ENCODE data around the gene ZNF835. TPM values are rescaled to one million over a fixed set of nuclear protein-coding genes. Genes with fewer than 3 reads are reported as not detected.
A peak's percentile ranks its signal among the peaks of the same experiment; 100 is the strongest.
"Not testable (repeated sequence)": the region's sequence is repeated elsewhere in the genome, so short reads cannot be mapped to it uniquely, and the experiment has no call there.

The ZNF835 gene
- 1 to 10 TPM; 3.5 to 4.7 (median 4.4) TPM for polyA plus RNA-seq (ENCODE audit: insufficient read length in 3 of 3)
- long read RNA-seq, donor 1, partial matches to known transcripts, result 0 of 2 reads
- long read RNA-seq, donor 1, other reads (novel, unspliced or antisense), result 0 of 2 reads
- long read RNA-seq, donor 2, partial matches to known transcripts, result 0 of 2 reads
- long read RNA-seq, donor 2, other reads (novel, unspliced or antisense), result 0 of 2 reads
- long read RNA-seq, donor 3, partial matches to known transcripts, result 0 of 2 reads
- long read RNA-seq, donor 3, other reads (novel, unspliced or antisense), result 0 of 2 reads
- long read RNA-seq, donor 4, partial matches to known transcripts, result 0 of 2 reads
- long read RNA-seq, donor 4, other reads (novel, unspliced or antisense), result 0 of 2 reads
- long read RNA-seq, donor 5, transcript ZNF835-201 (2 exons, 3,450 nt), result major isoform, 7 of 7 reads
- long read RNA-seq, donor 5, partial matches to known transcripts, result 0 of 7 reads
- long read RNA-seq, donor 5, other reads (novel, unspliced or antisense), result 0 of 7 reads
- long read RNA-seq, donor 6, partial matches to known transcripts, result 0 of 2 reads
- long read RNA-seq, donor 6, other reads (novel, unspliced or antisense), result 0 of 2 reads
- long read RNA-seq, donor 7, partial matches to known transcripts, result 0 of 1 reads
- long read RNA-seq, donor 7, other reads (novel, unspliced or antisense), result 0 of 1 reads
- long read RNA-seq, donor 8, partial matches to known transcripts, result 0 of 3 reads
- long read RNA-seq, donor 8, other reads (novel, unspliced or antisense), result 0 of 3 reads
- long read RNA-seq, donor 9, partial matches to known transcripts, result 0 of 2 reads
- long read RNA-seq, donor 9, other reads (novel, unspliced or antisense), result 0 of 2 reads
- long read RNA-seq, donor 10, partial matches to known transcripts, result 0 of 4 reads
- long read RNA-seq, donor 10, other reads (novel, unspliced or antisense), result 0 of 4 reads
- long read RNA-seq, donor 11, result 0 reads
- long read RNA-seq, donor 12, result 0 reads
- long read RNA-seq, donor 13, partial matches to known transcripts, result 0 of 4 reads
- long read RNA-seq, donor 13, other reads (novel, unspliced or antisense), result 0 of 4 reads
- long read RNA-seq, donor 14, result 0 reads
- long read RNA-seq, donor 15, partial matches to known transcripts, result 0 of 1 reads
- long read RNA-seq, donor 15, other reads (novel, unspliced or antisense), result 0 of 1 reads
- long read RNA-seq, donor 16, partial matches to known transcripts, result 0 of 2 reads
- long read RNA-seq, donor 16, other reads (novel, unspliced or antisense), result 0 of 2 reads

- peak; percentile 64 to 87 (median 79) for DNase-seq (ENCODE audit: extremely low read depth in 1 of 11, low read depth in 9 of 11, low spot score in 4 of 11)
Measured at GRCh38 chr19:56671613-56671994, at the start of gene ZNF835. Gene ZNF835, minus strand, starts transcription at chr19:56671757. Its CDS starts 6,559 bp downstream, at chr19:56665198.

DNA sequence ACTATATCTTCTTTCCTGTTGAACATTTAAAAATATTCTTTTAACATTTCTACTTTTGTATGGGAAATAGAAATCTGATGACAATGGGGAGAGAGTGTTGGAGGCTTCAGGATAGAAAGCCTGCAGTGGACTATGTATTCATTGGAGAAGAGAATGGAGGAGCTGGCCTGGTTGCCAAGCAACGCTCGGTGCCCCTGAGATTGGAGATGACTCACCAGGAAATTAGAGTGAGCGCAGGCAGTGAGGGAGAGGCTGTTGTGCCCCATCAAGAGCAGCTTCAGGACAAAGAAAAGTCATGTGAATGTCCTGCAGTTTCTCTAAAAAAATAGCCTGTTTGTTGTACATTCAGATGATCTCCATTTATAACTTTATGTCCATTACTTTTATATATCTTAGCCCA lies 48.7 kb upstream of the ZNF835 start:
- no peak for DNase-seq (ENCODE audit: extremely low read depth in 1 of 11, low read depth in 9 of 11, low spot score in 4 of 11)

DNA sequence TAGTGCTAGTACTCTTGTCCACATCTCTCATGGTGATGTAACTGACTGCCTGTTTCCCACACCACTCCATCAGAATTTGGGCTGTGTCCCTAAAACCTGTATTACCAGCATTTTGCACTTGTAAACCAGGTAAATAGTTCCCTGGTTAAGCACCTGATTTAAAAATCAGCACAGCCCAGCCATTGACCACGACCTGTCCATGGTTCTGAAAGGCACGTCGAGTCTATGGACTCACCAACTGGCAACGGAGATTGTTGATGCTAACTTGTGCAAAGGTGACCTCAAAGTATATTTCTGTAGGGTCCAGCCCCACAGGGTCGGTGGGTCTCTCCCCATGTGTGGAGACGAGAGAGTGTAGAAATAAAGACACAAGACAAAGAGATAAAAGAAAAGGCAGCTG lies 46.7 kb upstream of the ZNF835 start:
- peak in 1 of 11 donors; percentile 14 for DNase-seq (ENCODE audit: extremely low read depth in 1 of 11, low read depth in 9 of 11, low spot score in 4 of 11)

DNA sequence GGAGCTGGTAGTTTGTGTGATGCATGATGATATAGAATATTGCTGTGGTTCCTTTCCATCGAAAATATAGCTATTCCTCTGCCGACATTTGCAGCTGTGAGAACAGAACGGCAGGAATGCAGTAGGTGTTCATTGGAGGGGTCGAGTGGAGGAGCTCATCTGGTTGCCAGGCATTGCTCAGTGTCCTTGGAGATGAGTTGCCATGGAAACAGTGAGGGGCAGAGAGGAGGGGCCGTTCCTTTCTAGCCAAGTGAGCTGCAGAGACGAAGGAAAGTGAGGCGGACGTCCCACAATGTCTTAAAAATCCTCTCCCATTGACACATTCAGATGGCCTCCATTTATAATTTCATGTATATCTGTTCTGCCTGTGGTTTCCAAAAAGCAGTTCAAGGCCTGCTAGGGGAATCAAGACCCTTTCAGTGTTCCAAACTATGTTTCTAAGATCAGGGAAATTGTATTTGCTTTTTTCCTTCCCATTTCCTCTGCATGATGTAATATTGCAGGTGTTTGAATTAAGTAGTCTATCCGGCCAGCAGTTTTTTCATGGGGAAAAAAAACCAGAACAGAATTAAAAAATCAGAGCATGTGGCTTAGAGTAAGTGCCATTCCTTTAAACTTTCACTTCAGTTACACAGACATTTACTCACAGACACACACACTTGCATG lies 41.2 kb upstream of the ZNF835 start:
- DNase-seq (ENCODE audit: extremely low read depth in 1 of 11, low read depth in 9 of 11, low spot score in 4 of 11), result no peak

GRCh38 chr19:56710437-56710836 lies 38.9 kb upstream of the ZNF835 start:
- no peak for DNase-seq (ENCODE audit: extremely low read depth in 1 of 11, low read depth in 9 of 11, low spot score in 4 of 11)

DNA sequence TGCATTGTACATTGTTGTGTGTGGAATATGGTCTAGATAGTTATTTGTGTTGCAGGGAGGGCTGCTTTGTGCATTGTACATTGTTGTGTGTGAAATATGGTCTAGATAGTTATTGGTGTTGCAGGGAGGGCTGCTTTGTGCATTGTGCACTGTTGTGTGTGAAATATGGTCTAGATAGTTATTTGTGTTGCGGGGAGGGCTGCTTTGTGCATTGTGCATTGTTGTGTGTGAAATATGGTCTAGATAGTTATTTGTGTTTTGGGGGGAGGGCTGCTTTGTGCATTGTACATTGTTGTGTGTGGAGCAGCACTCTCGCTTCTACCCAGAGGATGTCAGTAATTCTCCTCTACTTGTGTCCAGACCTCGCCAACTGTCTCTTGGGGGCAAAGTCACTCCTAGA lies 36.3 kb upstream of the ZNF835 start:
- DNase-seq (ENCODE audit: extremely low read depth in 1 of 11, low read depth in 9 of 11, low spot score in 4 of 11), result no peak

- DNase-seq (ENCODE audit: extremely low read depth in 1 of 11, low read depth in 9 of 11, low spot score in 4 of 11), result no peak
Measured at GRCh38 chr19:56705939-56706338, 34.4 kb upstream of the ZNF835 start.

GRCh38 chr19:56701895-56702294 lies 30.3 kb upstream of the ZNF835 start:
- no peak for DNase-seq (ENCODE audit: extremely low read depth in 1 of 11, low read depth in 9 of 11, low spot score in 4 of 11)

- DNase-seq (ENCODE audit: extremely low read depth in 1 of 11, low read depth in 9 of 11, low spot score in 4 of 11), result no peak
Measured at GRCh38 chr19:56699552-56699951, 28.0 kb upstream of the ZNF835 start.

- no peak for DNase-seq (ENCODE audit: extremely low read depth in 1 of 11, low read depth in 9 of 11, low spot score in 4 of 11)
Measured at GRCh38 chr19:56692206-56692895, 20.8 kb upstream of the ZNF835 start.

GRCh38 chr19:56690670-56691069 lies 19.1 kb upstream of the ZNF835 start:
- no peak for DNase-seq (ENCODE audit: extremely low read depth in 1 of 11, low read depth in 9 of 11, low spot score in 4 of 11)

GRCh38 chr19:56689198-56689597 lies 17.6 kb upstream of the ZNF835 start:
- no peak for DNase-seq (ENCODE audit: extremely low read depth in 1 of 11, low read depth in 9 of 11, low spot score in 4 of 11)

DNA sequence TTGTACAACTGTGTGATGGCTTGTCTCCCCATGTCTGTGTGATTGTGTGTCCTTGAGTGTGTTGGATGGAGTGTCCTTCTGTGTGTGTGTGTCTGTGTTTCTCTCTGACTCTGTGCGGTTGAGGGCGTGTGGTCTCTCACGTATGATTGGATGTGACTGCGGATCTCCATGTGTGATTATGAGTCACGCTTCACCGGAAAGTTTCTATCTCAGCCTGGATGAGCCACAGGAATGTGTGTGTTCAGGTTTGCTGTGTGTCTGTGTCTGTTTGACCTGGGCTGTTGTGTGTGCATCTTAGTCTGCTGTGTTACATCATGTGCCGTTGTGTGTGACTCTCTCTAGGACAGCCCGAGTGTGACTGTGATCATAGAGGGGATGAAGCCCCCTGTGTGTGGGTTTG lies 15.5 kb upstream of the ZNF835 start:
- no peak for DNase-seq (ENCODE audit: extremely low read depth in 1 of 11, low read depth in 9 of 11, low spot score in 4 of 11)

DNA sequence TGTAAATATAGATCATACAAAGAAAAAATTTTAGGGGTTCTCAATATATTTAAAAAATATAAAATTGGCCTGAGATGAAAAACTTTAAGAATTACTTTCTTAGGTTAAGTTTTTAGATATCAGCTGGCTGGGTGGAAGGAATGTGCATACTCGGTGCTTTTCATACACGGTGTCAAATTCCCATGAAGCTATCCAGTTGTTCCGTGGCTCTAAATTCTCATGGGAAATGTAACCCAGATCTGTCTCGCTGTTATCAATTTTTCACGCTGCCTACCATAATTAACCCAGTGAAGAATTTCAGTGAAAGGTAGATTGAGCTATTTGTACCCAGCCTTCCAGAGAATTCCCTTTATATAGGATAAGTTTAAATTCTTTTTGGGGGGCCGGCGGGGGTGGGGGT lies 11.6 kb upstream of the ZNF835 start:
- DNase-seq (ENCODE audit: extremely low read depth in 1 of 11, low read depth in 9 of 11, low spot score in 4 of 11), result peak in 1 of 11 donors; percentile 22

DNA sequence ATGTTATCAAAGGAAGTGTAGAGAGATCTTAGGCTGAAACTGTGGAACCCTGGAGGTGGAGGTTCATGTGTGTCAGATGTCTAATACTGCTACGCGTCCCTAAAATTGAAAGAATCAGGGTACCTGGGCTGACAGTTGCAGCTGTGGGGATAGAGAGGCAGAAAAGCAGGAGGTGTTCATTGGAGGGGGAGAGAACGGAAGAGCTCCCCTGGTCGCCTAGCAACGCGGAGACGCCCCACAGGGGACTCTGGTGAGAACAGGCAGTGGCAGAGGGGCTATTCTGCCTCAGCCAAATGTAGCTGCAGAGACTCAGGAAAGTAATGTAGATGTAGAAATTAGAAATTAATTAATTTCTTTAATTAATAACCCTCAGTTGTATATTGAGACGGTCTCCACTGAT lies 10.1 kb upstream of the ZNF835 start:
- DNase-seq (ENCODE audit: extremely low read depth in 1 of 11, low read depth in 9 of 11, low spot score in 4 of 11), result no peak

DNA sequence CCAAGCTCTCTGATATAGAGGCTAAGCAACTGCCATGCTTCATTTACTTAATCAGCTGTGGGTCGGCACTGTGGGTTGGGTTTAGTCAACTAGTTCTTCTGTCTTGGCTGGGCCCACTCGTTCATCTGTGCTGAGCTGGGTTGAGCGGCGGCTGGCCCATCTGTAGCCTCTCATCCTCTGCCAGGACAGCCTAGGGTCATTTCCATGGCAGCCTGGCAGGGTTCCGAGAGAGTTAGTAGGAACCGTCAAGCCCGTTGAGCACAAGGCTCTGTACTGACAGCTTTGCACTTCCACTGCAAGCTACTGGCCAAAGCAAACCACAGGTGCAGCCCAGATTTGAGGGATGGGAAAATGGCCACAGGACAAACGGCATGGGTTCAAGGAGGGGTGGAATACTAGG lies 6.6 kb upstream of the ZNF835 start:
- no peak for DNase-seq (ENCODE audit: extremely low read depth in 1 of 11, low read depth in 9 of 11, low spot score in 4 of 11)

DNA sequence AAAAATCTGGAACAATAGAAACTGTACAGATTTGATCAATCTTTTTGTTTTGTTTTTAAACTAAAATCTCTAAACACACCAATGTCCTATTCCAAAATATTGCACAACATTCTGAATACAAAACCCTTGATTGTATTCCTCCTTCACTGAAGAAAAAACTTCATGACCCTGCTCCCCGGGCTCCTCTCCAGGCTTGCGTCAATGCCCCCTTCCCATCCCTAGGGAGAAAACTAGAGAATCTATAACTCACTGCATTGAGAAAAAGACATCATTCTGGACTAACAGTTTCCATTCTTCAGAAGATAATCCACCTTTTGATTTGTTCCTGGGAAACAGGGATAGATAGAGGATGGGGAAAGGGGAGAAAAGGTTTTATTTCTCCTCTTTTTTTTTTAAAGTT lies 1.1 kb upstream of the ZNF835 start:
- DNase-seq (ENCODE audit: extremely low read depth in 1 of 11, low read depth in 9 of 11, low spot score in 4 of 11), result not testable (repeated sequence)

- no peak for DNase-seq (ENCODE audit: extremely low read depth in 1 of 11, low read depth in 9 of 11, low spot score in 4 of 11)
Measured at GRCh38 chr19:56670961-56671612, 470 bp downstream of the ZNF835 start.
